ACC112 (cell line): ENCODE results near the gene E2F3.

Source experiments
- H2AFZ ChIP-seq: fragments of 200-600 bp; sonication (generic); one replicate; pipeline ENCODE4 v1.6.0; 2017; ENCODE audit warnings: antibody characterized with exemption, low read length; ENCODE audit not compliant: unreplicated experiment
- H3K27ac ChIP-seq: fragments of 200-600 bp; sonication (generic); 2 replicates; pipeline ENCODE4 v1.5.1; 2014; ENCODE audit warnings: low read depth, mild to moderate bottlenecking, antibody characterized with exemption, low read length, moderate library complexity
- H3K27me3 ChIP-seq: fragments of 200-600 bp; sonication (generic); 2 replicates; pipeline ENCODE4 v1.6.1; 2014; ENCODE audit warnings: mild to moderate bottlenecking, antibody characterized with exemption, low read length, moderate library complexity, mixed read lengths; ENCODE audit not compliant: insufficient read depth
- H3K36me3 ChIP-seq: fragments of 200-600 bp; sonication (generic); 2 replicates; pipeline ENCODE4 v1.6.1; 2016; ENCODE audit warnings: mild to moderate bottlenecking, antibody characterized with exemption, low read length, moderate library complexity, mixed read lengths; ENCODE audit not compliant: insufficient read depth
- H3K4me1 ChIP-seq: fragments of 200-600 bp; sonication (generic); one replicate; pipeline ENCODE4 v1.6.1; 2016; ENCODE audit warnings: low read length, mixed read lengths; ENCODE audit not compliant: insufficient read depth, unreplicated experiment, control insufficient read depth
- H3K4me3 ChIP-seq: fragments of 200-600 bp; sonication (generic); 2 replicates; pipeline ENCODE4 v1.5.1; 2014; ENCODE audit warnings: mild to moderate bottlenecking, low read depth, low read length
- H3K79me2 ChIP-seq: fragments of 200-600 bp; sonication (generic); one replicate; pipeline ENCODE4 v1.6.0; 2016; ENCODE audit warnings: low read length; ENCODE audit not compliant: control insufficient read depth, unreplicated experiment, insufficient read depth

Gene E2F3

GRCh38 chr6:20433929-20434328, 32.2 kb downstream of the E2F3 start:
- Histone ChIP-seq H3K4me3 (no peak overlapping the region), H3K27ac (no peak overlapping the region), H3K36me3 (peaks cover 15% of the 10 kb centered on the region), H3K27me3 (no peaks in the 10 kb centered on the region), H2AFZ (no peak overlapping the region), H3K4me1 (peaks cover 6% of the 10 kb centered on the region), H3K79me2 (peaks cover 75% of the 10 kb centered on the region)

GRCh38 chr6:20434766-20435165, 33.1 kb downstream of the E2F3 start:
- Histone ChIP-seq H3K27me3 (no peaks in the 10 kb centered on the region), H3K27ac (no peak overlapping the region), H3K4me3 (no peak overlapping the region), H3K4me1 (peaks cover 6% of the 10 kb centered on the region), H3K36me3 (peaks cover 17% of the 10 kb centered on the region), H3K79me2 (peaks cover 74% of the 10 kb centered on the region), H2AFZ (no peak overlapping the region)

- H3K4me1 ChIP-seq: peaks cover 19% of the 10 kb centered on the region
- H3K36me3 ChIP-seq: peaks cover 9% of the 10 kb centered on the region; the same call in 1 of the 2 replicates
- H2AFZ ChIP-seq: no peak overlapping the region
- H3K79me2 ChIP-seq: peaks cover 70% of the 10 kb centered on the region
- no peaks in the 10 kb centered on the region for H3K27me3 ChIP-seq
- no peak overlapping the region for H3K27ac ChIP-seq
- H3K4me3 ChIP-seq: no peak overlapping the region
These were observed 35.0 kb downstream of the E2F3 start for GRCh38 chr6:20436719-20437118.

- Histone ChIP-seq H3K79me2 (peaks cover 69% of the 10 kb centered on the region), H3K36me3 (peaks cover 5% of the 10 kb centered on the region; the same call in 1 of the 2 replicates), H3K27me3 (no peaks in the 10 kb centered on the region), H3K27ac (no peak overlapping the region), H3K4me3 (no peak overlapping the region), H3K4me1 (peaks cover 19% of the 10 kb centered on the region), H2AFZ (no peak overlapping the region)
These were observed 36.0 kb downstream of the E2F3 start for GRCh38 chr6:20437639-20438038.

- Histone ChIP-seq H3K27ac (no peak overlapping the region), H3K36me3 (0 out of 2 replicates have a peak, but pooled peaks cover 4% of the 10 kb centered on the region), H3K4me1 (peaks cover 19% of the 10 kb centered on the region), H2AFZ (no peak overlapping the region), H3K27me3 (no peaks in the 10 kb centered on the region), H3K4me3 (no peak overlapping the region), H3K79me2 (peaks cover 71% of the 10 kb centered on the region)
These were observed 36.9 kb downstream of the E2F3 start for GRCh38 chr6:20438462-20439070.

- Histone ChIP-seq H3K36me3 (0 out of 2 replicates have a peak, but pooled peaks cover 4% of the 10 kb centered on the region), H3K4me3 (no peak overlapping the region), H3K27ac (no peak overlapping the region), H2AFZ (no peak overlapping the region), H3K4me1 (peaks cover 27% of the 10 kb centered on the region), H3K27me3 (no peaks in the 10 kb centered on the region), H3K79me2 (peaks cover 69% of the 10 kb centered on the region)
These were observed 37.9 kb downstream of the E2F3 start for GRCh38 chr6:20439558-20439957.

GRCh38 chr6:20440296-20440695, 38.6 kb downstream of the E2F3 start:
- H3K4me3 ChIP-seq: no peak overlapping the region
- H3K27ac ChIP-seq: peak overlapping the region; percentile 9; the same call in 1 of the 2 replicates
- no peak overlapping the region for H2AFZ ChIP-seq
- no peaks in the 10 kb centered on the region for H3K27me3 ChIP-seq
- peaks cover 69% of the 10 kb centered on the region for H3K79me2 ChIP-seq
- peaks cover 31% of the 10 kb centered on the region for H3K4me1 ChIP-seq
- peaks cover 5% of the 10 kb centered on the region; the same call in 1 of the 2 replicates for H3K36me3 ChIP-seq

GRCh38 chr6:20441236-20441635, 39.6 kb downstream of the E2F3 start:
- Histone ChIP-seq H3K27me3 (no peaks in the 10 kb centered on the region), H3K4me1 (peaks cover 31% of the 10 kb centered on the region), H3K79me2 (peaks cover 77% of the 10 kb centered on the region), H2AFZ (no peak overlapping the region), H3K36me3 (peaks cover 7% of the 10 kb centered on the region; the same call in 1 of the 2 replicates), H3K4me3 (no peak overlapping the region), H3K27ac (0 out of 2 replicates have a peak overlapping the region, but pooled peaks have one; percentile 9)

- Histone ChIP-seq H2AFZ (no peak overlapping the region), H3K27me3 (no peaks in the 10 kb centered on the region), H3K4me1 (peaks cover 31% of the 10 kb centered on the region), H3K36me3 (peaks cover 7% of the 10 kb centered on the region; the same call in 1 of the 2 replicates), H3K79me2 (peaks cover 78% of the 10 kb centered on the region), H3K4me3 (no peak overlapping the region), H3K27ac (no peak overlapping the region)
These were observed 40.2 kb downstream of the E2F3 start for GRCh38 chr6:20441921-20442320.

- Histone ChIP-seq H3K27ac (peak overlapping the region; percentile 66; the same call in 1 of the 2 replicates), H3K36me3 (peaks cover 6% of the 10 kb centered on the region; the same call in 1 of the 2 replicates), H3K4me3 (no peak overlapping the region), H3K4me1 (peaks cover 25% of the 10 kb centered on the region), H3K79me2 (peaks cover 85% of the 10 kb centered on the region), H2AFZ (no peak overlapping the region), H3K27me3 (no peaks in the 10 kb centered on the region)
These were observed 43.1 kb downstream of the E2F3 start for GRCh38 chr6:20444786-20445271.

GRCh38 chr6:20447157-20447556, 45.5 kb downstream of the E2F3 start:
- Histone ChIP-seq H3K27me3 (no peaks in the 10 kb centered on the region), H3K4me3 (no peak overlapping the region), H3K4me1 (peaks cover 12% of the 10 kb centered on the region), H3K27ac (no peak overlapping the region), H3K36me3 (peaks cover 3% of the 10 kb centered on the region; the same call in 1 of the 2 replicates), H2AFZ (no peak overlapping the region), H3K79me2 (peaks cover 90% of the 10 kb centered on the region)
